Astrocyte of the cerebellum (primary cell): Measurements from ENCODE around the gene TMEM184C.

Source experiments
- DNase-seq: peaks from one replicate; pipeline ENCODE4 v3.0.0-alpha.2; 2011; ENCODE audit warnings: low read depth
- H3K4me3 ChIP-seq: 2 replicates; pipeline ENCODE4 v1.5.1; 2011; ENCODE audit warnings: mild to moderate bottlenecking, low read depth, low read length, moderate library complexity
- in situ Hi-C: cut with HindIII; loops from 2 replicates; pipeline ENCODE4 v1.10.0; 2017; ENCODE audit warnings: low sequenced_read_pairs
- TF ChIP-seq, protein P1 (sequence below): IDR thresholded peaks from 2 replicates; pipeline ENCODE4 v1.5.1; 2012; ENCODE audit warnings: low read length, low read depth, moderate library complexity, mild to moderate bottlenecking; ENCODE audit errors: missing control alignments

TMEM184C gene

DNA sequence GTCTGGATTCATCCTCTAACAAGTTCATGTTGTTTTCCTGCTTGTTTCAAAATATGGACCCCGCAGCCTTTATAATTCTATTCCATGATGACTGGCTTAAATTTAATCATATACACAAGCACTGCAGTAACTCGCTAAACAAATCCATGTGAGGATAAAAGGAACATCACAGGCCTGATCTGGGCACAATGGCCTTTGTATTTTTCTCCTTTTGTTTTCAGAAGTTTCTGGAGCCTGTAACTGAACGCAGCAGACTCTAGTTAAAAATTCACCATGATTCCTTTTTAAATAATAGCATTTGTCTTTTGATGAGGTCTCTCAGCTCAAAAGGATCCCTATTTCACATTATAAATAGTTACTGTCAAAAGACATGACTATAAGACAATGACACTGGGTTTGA is 30.2 kb upstream of the TMEM184C start:
- TF ChIP-seq, protein P1, sequence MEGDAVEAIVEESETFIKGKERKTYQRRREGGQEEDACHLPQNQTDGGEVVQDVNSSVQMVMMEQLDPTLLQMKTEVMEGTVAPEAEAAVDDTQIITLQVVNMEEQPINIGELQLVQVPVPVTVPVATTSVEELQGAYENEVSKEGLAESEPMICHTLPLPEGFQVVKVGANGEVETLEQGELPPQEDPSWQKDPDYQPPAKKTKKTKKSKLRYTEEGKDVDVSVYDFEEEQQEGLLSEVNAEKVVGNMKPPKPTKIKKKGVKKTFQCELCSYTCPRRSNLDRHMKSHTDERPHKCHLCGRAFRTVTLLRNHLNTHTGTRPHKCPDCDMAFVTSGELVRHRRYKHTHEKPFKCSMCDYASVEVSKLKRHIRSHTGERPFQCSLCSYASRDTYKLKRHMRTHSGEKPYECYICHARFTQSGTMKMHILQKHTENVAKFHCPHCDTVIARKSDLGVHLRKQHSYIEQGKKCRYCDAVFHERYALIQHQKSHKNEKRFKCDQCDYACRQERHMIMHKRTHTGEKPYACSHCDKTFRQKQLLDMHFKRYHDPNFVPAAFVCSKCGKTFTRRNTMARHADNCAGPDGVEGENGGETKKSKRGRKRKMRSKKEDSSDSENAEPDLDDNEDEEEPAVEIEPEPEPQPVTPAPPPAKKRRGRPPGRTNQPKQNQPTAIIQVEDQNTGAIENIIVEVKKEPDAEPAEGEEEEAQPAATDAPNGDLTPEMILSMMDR: no peak
- H3K4me3 ChIP-seq: no peak overlapping the region
- DNase-seq: no peak
- in situ Hi-C loops: no loop called here

DNA sequence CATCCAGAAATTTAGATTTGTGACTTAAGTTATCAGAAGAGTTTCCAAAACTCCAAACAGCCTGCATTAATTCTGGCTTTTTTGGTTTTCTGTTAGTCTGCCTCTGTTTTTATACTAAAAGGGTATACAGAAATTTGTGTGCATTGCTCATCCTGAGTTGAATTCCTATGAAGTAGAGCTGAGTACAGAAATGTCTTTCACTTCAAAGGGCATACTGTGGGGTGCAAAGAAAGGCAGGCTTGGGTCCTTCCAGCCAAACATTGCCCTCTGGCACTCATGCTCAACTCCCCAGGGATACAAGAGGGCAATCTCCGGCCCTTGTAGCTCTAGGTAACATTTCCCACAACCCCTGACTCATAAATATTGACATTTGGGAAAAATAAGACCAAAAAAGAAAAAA is 27.6 kb upstream of the TMEM184C start:
- H3K4me3 ChIP-seq: no peak overlapping the region
- DNase-seq: no peak
- in situ Hi-C loops: no loop called here
- TF ChIP-seq, protein P1: no peak

GRCh38 chr4:147590249-147590920 is 26.8 kb upstream of the TMEM184C start:
- DNase-seq: peak; percentile 70
- TF ChIP-seq, protein P1: peak; percentile 75
- no peak overlapping the region for H3K4me3 ChIP-seq
- in situ Hi-C loops: no loop called here

GRCh38 chr4:147591106-147591505 is 26.1 kb upstream of the TMEM184C start:
- in situ Hi-C loops: no loop called here

DNA sequence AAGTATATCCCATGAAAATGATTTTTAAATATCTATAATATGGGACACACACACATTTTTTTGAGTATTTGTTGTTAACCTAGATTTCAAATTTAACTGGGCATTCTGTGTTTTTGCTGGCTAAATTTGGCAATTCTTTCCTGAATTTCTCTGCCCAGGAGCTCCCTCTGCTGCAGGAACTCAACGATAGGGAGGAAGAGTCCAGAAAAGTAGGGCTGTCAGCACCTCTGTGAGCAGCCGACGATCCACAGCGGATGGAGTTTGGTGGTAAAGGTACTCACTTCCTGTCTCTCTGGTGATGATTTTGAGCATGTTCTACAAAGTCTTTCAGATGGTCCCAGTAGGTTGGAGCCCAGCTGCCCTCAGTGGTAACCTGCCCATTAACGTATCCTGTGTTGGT is 23.1 kb upstream of the TMEM184C start:
- TF ChIP-seq, protein P1: no peak
- in situ Hi-C loops: no loop called here
- no peak overlapping the region for H3K4me3 ChIP-seq
- no peak for DNase-seq

More at GRCh38 chr4:147591106-147591505, 26.1 kb upstream of the TMEM184C start:
- DNase-seq: no peak
- TF ChIP-seq, protein P1: no peak
- no peak overlapping the region for H3K4me3 ChIP-seq

- DNase-seq: no peak
- H3K4me3 ChIP-seq: no peak overlapping the region
- TF ChIP-seq, protein P1: no peak
- in situ Hi-C loops: no loop called here
Observed at GRCh38 chr4:147594578-147594977, 22.6 kb upstream of the TMEM184C start.
